HepG2 (cell line): ENCODE measurements around the gene ARAP1. TPM values are rescaled to one million over a fixed set of nuclear protein-coding genes. Genes with fewer than 3 reads are reported as not detected.

ENCODE experiments used
- FOXA1 ChIP-seq, 2 experiments: fragments of 450-650 bp in 1 of 2; sonication (generic) in 1 of 2; formaldehyde crosslinking in 1 of 2; IDR thresholded peaks; 2 replicates each; pipeline versions ENCODE4 v1.4.0 to v1.6.1; 2016 to 2020; ENCODE audit warnings: missing genetic modification reagents in 1 of 2
- MAZ ChIP-seq, 2 experiments: sonication (generic) in 1 of 2; formaldehyde crosslinking in 1 of 2; IDR thresholded peaks; 2 replicates each; pipeline versions ENCODE4 v1.5.0 to v1.6.1; 2012 to 2020; ENCODE audit warnings: low read depth in 2 of 2, mild to moderate bottlenecking in 2 of 2, borderline replicate concordance in 1 of 2, improper control_type of control experiment in 1 of 2, low read length in 1 of 2, missing genetic modification reagents in 1 of 2, moderate library complexity in 1 of 2
- MLXIP ChIP-seq: sonication (generic); formaldehyde crosslinking; IDR thresholded peaks from 2 replicates; pipeline ENCODE4 v1.9.0; 2021; ENCODE audit warnings: missing genetic modification reagents, borderline replicate concordance
- PAXIP1 ChIP-seq: sonication (generic); formaldehyde crosslinking; conservative IDR thresholded peaks from 2 replicates; pipeline ENCODE4 v1.4.0; 2020; ENCODE audit warnings: mild to moderate bottlenecking, missing genetic modification reagents, moderate library complexity
- SPEN ChIP-seq: sonication (generic); formaldehyde crosslinking; IDR thresholded peaks from 2 replicates; pipeline ENCODE4 v1.5.1; 2020; ENCODE audit warnings: low read depth, mild to moderate bottlenecking, missing genetic modification reagents
- ZNF18 ChIP-seq: sonication (generic); formaldehyde crosslinking; IDR thresholded peaks from 2 replicates; pipeline ENCODE4 v1.8.0; 2022; ENCODE audit warnings: mild to moderate bottlenecking, missing genetic modification reagents; ENCODE audit not compliant: insufficient replicate concordance
- ZNF407 ChIP-seq: sonication (generic); formaldehyde crosslinking; IDR thresholded peaks from one replicate; pipeline ENCODE4 v1.5.1; 2020; ENCODE audit warnings: mild to moderate bottlenecking, missing genetic modification reagents; ENCODE audit errors: not compliant biosample characterization
- ZNF644 ChIP-seq: IDR thresholded peaks from 2 replicates; pipeline ENCODE4 v1.6.1; 2016; ENCODE audit warnings: low read depth
- polyA plus RNA-seq, 8 experiments: library from polyadenylated mRNA; depleted of rRNA in 3 of 8; stranded (reverse) in 7 of 8; unstranded in 1 of 8; fragments of >200 nt; fragmentation: Illumina TruSeq in 4 of 8; extraction: Trizol in 4 of 8; gene quantifications; 2 replicates each; pipeline versions ENCODE4 v1.2.1 to v1.2.3, GENCODE V29; 2011 to 2016; ENCODE audit warnings: low read depth in 4 of 8, missing spikeins in 1 of 8, mixed read lengths in 1 of 8; ENCODE audit not compliant: insufficient read depth in 1 of 8
- total RNA-seq, 5 experiments: library from RNA; depleted of rRNA; stranded (reverse); fragments of >200 nt; fragmentation: Illumina TruSeq; extraction: Trizol; gene quantifications; 2 replicates each; pipeline ENCODE4 v1.2.3, GENCODE V29; 2016; ENCODE audit warnings: low read depth in 1 of 5

The ARAP1 gene
- total and polyA plus RNA-seq, 2 of the 13 experiments (the other 11 are each of a cell fraction or from before 2014, with no cell fraction given) = 43.2 to 55.5 TPM

GRCh38 chr11:72751116-72752087 lies 806 bp downstream of the ARAP1 start (continued):
- no peak for TF ChIP-seq MLXIP (CRISPR knock-in tag)
- no peak for TF ChIP-seq ZNF644 (CRISPR knock-in tag)
- no peak for TF ChIP-seq SPEN
- peak; percentile 8 for TF ChIP-seq ZNF18 (CRISPR knock-in tag)
- TF ChIP-seq ZNF407 (CRISPR knock-in tag) = no peak
- no peak for TF ChIP-seq PAXIP1 (CRISPR knock-in tag)
- TF ChIP-seq FOXA1 (IDR thresholded peaks at IDR 0.05) = no peak
- TF ChIP-seq FOXA1 (CRISPR knock-in tag; IDR thresholded peaks at IDR 0.05) = no peak
- TF ChIP-seq MAZ (IDR thresholded peaks at IDR 0.05; ENCODE audit: borderline replicate concordance, low read depth, low read length) = no peak
- no peak for TF ChIP-seq MAZ (CRISPR knock-in tag; IDR thresholded peaks at IDR 0.05; ENCODE audit: low read depth)
